GM04504 (cell line): ENCODE results near the gene MFSD1.

Source experiments
- DNase-seq: peaks from one replicate; pipeline ENCODE4 v3.0.0-alpha.2; 2012; ENCODE audit warnings: low read depth

The MFSD1 gene

GRCh38 chr3:158819282-158819681 lies 17.4 kb downstream of the MFSD1 start:
- DNase-seq = no peak

- DNase-seq = no peak
Observed at GRCh38 chr3:158820521-158820920, 18.7 kb downstream of the MFSD1 start.

- no peak for DNase-seq
Observed at GRCh38 chr3:158821847-158822246, 20.0 kb downstream of the MFSD1 start.

- DNase-seq = no peak
Observed at GRCh38 chr3:158823426-158823825, 21.6 kb downstream of the MFSD1 start.

GRCh38 chr3:158827773-158828172 lies 25.9 kb downstream of the MFSD1 start:
- DNase-seq = no peak

GRCh38 chr3:158830391-158830790 lies 28.5 kb downstream of the MFSD1 start:
- DNase-seq = no peak

- no peak for DNase-seq
Observed at GRCh38 chr3:158831861-158832260, 30.0 kb downstream of the MFSD1 start.

- no peak for DNase-seq
Observed at GRCh38 chr3:158835631-158836030, 33.8 kb downstream of the MFSD1 start.

- DNase-seq = no peak
Observed at GRCh38 chr3:158836312-158836711, 34.5 kb downstream of the MFSD1 start.

- DNase-seq = no peak
Observed at GRCh38 chr3:158837240-158837639, 35.4 kb downstream of the MFSD1 start.

- no peak for DNase-seq
Observed at GRCh38 chr3:158839966-158840365, 38.1 kb downstream of the MFSD1 start.

GRCh38 chr3:158841387-158841786 lies 39.5 kb downstream of the MFSD1 start:
- DNase-seq = no peak

GRCh38 chr3:158842976-158843375 lies 41.1 kb downstream of the MFSD1 start:
- no peak for DNase-seq

GRCh38 chr3:158845765-158846350 lies 44.0 kb downstream of the MFSD1 start:
- DNase-seq = no peak

- no peak for DNase-seq
Observed at GRCh38 chr3:158846803-158847451, 45.1 kb downstream of the MFSD1 start.

- DNase-seq = no peak
Observed at GRCh38 chr3:158847452-158847821, 45.6 kb downstream of the MFSD1 start.

GRCh38 chr3:158847885-158848284 lies 46.0 kb downstream of the MFSD1 start:
- no peak for DNase-seq

- DNase-seq = no peak
Observed at GRCh38 chr3:158849757-158850156, 47.9 kb downstream of the MFSD1 start.

- DNase-seq = no peak
Observed at GRCh38 chr3:158859362-158859761, 57.5 kb downstream of the MFSD1 start.

GRCh38 chr3:158863247-158863646 lies 61.4 kb downstream of the MFSD1 start:
- no peak for DNase-seq

- no peak for DNase-seq
Observed at GRCh38 chr3:158864492-158864891, 62.6 kb downstream of the MFSD1 start.

- DNase-seq = no peak
Observed at GRCh38 chr3:158875700-158876099, 73.8 kb downstream of the MFSD1 start.
